Mesendoderm (in vitro differentiated cells): ENCODE measurements around the gene ARID3A.
A peak's percentile ranks its signal among the peaks of the same experiment; 100 is the strongest.

Source experiments
- DNase-seq: peaks from one replicate; pipeline ENCODE4 v3.0.0; 2013
- H2AK5ac ChIP-seq: 2 replicates; pipeline ENCODE4 v1.6.1; 2013; ENCODE audit warnings: low read length, inconsistent platforms
- H2BK120ac ChIP-seq: 2 replicates; pipeline ENCODE4 v1.6.1; 2013; ENCODE audit warnings: low read depth, mild to moderate bottlenecking, low read length, moderate library complexity, mixed read lengths
- H2BK15ac ChIP-seq: replicated peaks from 2 replicates; pipeline ENCODE4 v1.6.1; 2013; ENCODE audit warnings: low read depth, mild to moderate bottlenecking, moderate library complexity
- H2BK5ac ChIP-seq: 2 replicates; pipeline ENCODE4 v1.6.1; 2013; ENCODE audit warnings: low read length, inconsistent platforms
- H3K18ac ChIP-seq: 2 replicates; pipeline ENCODE4 v1.6.1; 2013; ENCODE audit warnings: mild to moderate bottlenecking, low read length, mixed read lengths
- H3K23ac ChIP-seq: one replicate; pipeline ENCODE4 v1.6.1; 2013; ENCODE audit warnings: low read length
- H3K27ac ChIP-seq: 2 replicates; pipeline ENCODE4 v1.5.1; 2013; ENCODE audit warnings: low read depth, mild to moderate bottlenecking, inconsistent platforms, low read length, moderate library complexity
- H3K27me3 ChIP-seq: 2 replicates; pipeline ENCODE4 v1.6.1; 2013; ENCODE audit warnings: low read length, control low read depth, mild to moderate bottlenecking, inconsistent platforms; ENCODE audit not compliant: insufficient read depth, poor library complexity
- H3K36me3 ChIP-seq: 2 replicates; pipeline ENCODE4 v1.6.1; 2013; ENCODE audit warnings: low read length, inconsistent platforms; ENCODE audit not compliant: control insufficient read depth, insufficient read depth
- H3K4ac ChIP-seq: one replicate; pipeline ENCODE4 v1.6.1; 2013; ENCODE audit warnings: low read depth, mild to moderate bottlenecking, low read length, moderate library complexity
- H3K4me1 ChIP-seq: 2 replicates; pipeline ENCODE4 v1.6.1; 2013; ENCODE audit warnings: low read depth, low read length, inconsistent platforms; ENCODE audit not compliant: control insufficient read depth
- H3K4me2 ChIP-seq: 2 replicates; pipeline ENCODE4 v1.6.1; 2013; ENCODE audit warnings: low read length
- H3K4me3 ChIP-seq: 2 replicates; pipeline ENCODE4 v1.5.1; 2013; ENCODE audit warnings: mild to moderate bottlenecking, low read length
- H3K56ac ChIP-seq: one replicate; pipeline ENCODE4 v1.6.1; 2013; ENCODE audit warnings: low read length
- H3K79me1 ChIP-seq: 2 replicates; pipeline ENCODE4 v1.6.1; 2013; ENCODE audit warnings: low read length, inconsistent platforms
- H3K79me2 ChIP-seq: 2 replicates; pipeline ENCODE4 v1.6.1; 2013; ENCODE audit warnings: mild to moderate bottlenecking, low read length; ENCODE audit not compliant: control insufficient read depth, insufficient read depth
- H3K9ac ChIP-seq: 2 replicates; pipeline ENCODE4 v1.6.1; 2013; ENCODE audit warnings: low read length, inconsistent platforms
- H4K5ac ChIP-seq: one replicate; pipeline ENCODE4 v1.6.1; 2013; ENCODE audit warnings: low read length
- H4K8ac ChIP-seq: one replicate; pipeline ENCODE4 v1.6.1; 2013; ENCODE audit warnings: low read depth, mild to moderate bottlenecking, control low read depth, low read length, moderate library complexity
- WGBS: extraction: QIAGEN DNeasy Blood & Tissue Kit; methylation state at CpG from one replicate; pipeline ENCODE4 v1.1.7; 2013; ENCODE audit warnings: low lambda C conversion rate, missing lambda C conversion rate; ENCODE audit not compliant: insufficient coverage; ENCODE audit errors: extremely low coverage; 5-methylcytosine and 5-hydroxymethylcytosine counted together

Gene ARID3A

GRCh38 chr19:919199-920050, 6.4 kb upstream of the ARID3A start:
- H3K27me3 ChIP-seq, result peaks cover 25% of the 10 kb centered on the region
- DNase-seq, result no peak
- no peak overlapping the region for H2BK120ac ChIP-seq
- no peaks in the 10 kb centered on the region for H3K79me2 ChIP-seq
- H3K23ac ChIP-seq, result peak overlapping the region; percentile 66
- H3K36me3 ChIP-seq, result no peaks in the 10 kb centered on the region
- H2BK15ac ChIP-seq, result no peak overlapping the region
- no peak overlapping the region for H3K18ac ChIP-seq
- H2BK5ac ChIP-seq, result no peak overlapping the region
- no peak overlapping the region for H2AK5ac ChIP-seq
- H3K4me2 ChIP-seq, result no peak overlapping the region
- no CpG with 5 or more reads among the region's 68 CpGs for WGBS
- H3K56ac ChIP-seq, result no peak overlapping the region
- H3K79me1 ChIP-seq, result no peaks in the 10 kb centered on the region
- no peak overlapping the region for H4K8ac ChIP-seq
- H4K5ac ChIP-seq, result no peak overlapping the region
- H3K27ac ChIP-seq, result no peak overlapping the region
- no peaks in the 10 kb centered on the region for H3K4me1 ChIP-seq
- no peak overlapping the region for H3K9ac ChIP-seq
- no peak overlapping the region for H3K4me3 ChIP-seq
- H3K4ac ChIP-seq, result no peak overlapping the region

GRCh38 chr19:920051-920864, 5.6 kb upstream of the ARID3A start:
- Histone ChIP-seq H3K27ac (no peak overlapping the region), H4K8ac (no peak overlapping the region), H3K79me2 (no peaks in the 10 kb centered on the region), H2AK5ac (no peak overlapping the region), H2BK120ac (no peak overlapping the region), H2BK15ac (no peak overlapping the region), H2BK5ac (no peak overlapping the region), H3K18ac (no peak overlapping the region), H3K4me3 (no peak overlapping the region), H4K5ac (no peak overlapping the region), H3K4ac (no peak overlapping the region), H3K79me1 (no peaks in the 10 kb centered on the region), H3K9ac (no peak overlapping the region), H3K4me2 (no peak overlapping the region), H3K36me3 (no peaks in the 10 kb centered on the region), H3K27me3 (peaks cover 25% of the 10 kb centered on the region), H3K4me1 (no peaks in the 10 kb centered on the region), H3K56ac (peak overlapping the region; percentile 64), H3K23ac (no peak overlapping the region)
- no CpG with 5 or more reads among the region's 84 CpGs for WGBS
- no peak for DNase-seq

GRCh38 chr19:924553-925086, 1.2 kb upstream of the ARID3A start:
- no peak overlapping the region for H2AK5ac ChIP-seq
- H3K36me3 ChIP-seq, result peaks cover 2% of the 10 kb centered on the region
- peak overlapping the region; percentile 94 for H3K27ac ChIP-seq
- peak overlapping the region; percentile 33 for H3K4me2 ChIP-seq
- no peak overlapping the region for H3K18ac ChIP-seq
- H2BK120ac ChIP-seq, result no peak overlapping the region
- no peak overlapping the region for H4K5ac ChIP-seq
- H3K79me2 ChIP-seq, result peaks cover 23% of the 10 kb centered on the region
- H3K56ac ChIP-seq, result peak overlapping the region; percentile 86
- no peak overlapping the region for H3K23ac ChIP-seq
- no peak overlapping the region for H2BK5ac ChIP-seq
- H4K8ac ChIP-seq, result no peak overlapping the region
- H3K4me1 ChIP-seq, result no peaks in the 10 kb centered on the region
- no CpG with 5 or more reads among the region's 31 CpGs for WGBS
- peak overlapping the region; percentile 41 for H3K4me3 ChIP-seq
- peak overlapping the region; percentile 52 for H3K9ac ChIP-seq
- H3K4ac ChIP-seq, result peak overlapping the region; percentile 1
- peak; percentile 85 for DNase-seq
- H3K79me1 ChIP-seq, result peaks cover 5% of the 10 kb centered on the region
- no peak overlapping the region for H2BK15ac ChIP-seq
- peaks cover 15% of the 10 kb centered on the region for H3K27me3 ChIP-seq

- Histone ChIP-seq H4K8ac (no peak overlapping the region), H2BK120ac (no peak overlapping the region), H2BK15ac (no peak overlapping the region), H3K79me2 (peaks cover 23% of the 10 kb centered on the region), H3K9ac (peak overlapping the region; percentile 52), H2AK5ac (no peak overlapping the region), H3K4ac (no peak overlapping the region), H3K79me1 (peaks cover 5% of the 10 kb centered on the region), H3K4me1 (no peaks in the 10 kb centered on the region), H2BK5ac (no peak overlapping the region), H4K5ac (no peak overlapping the region), H3K36me3 (peaks cover 2% of the 10 kb centered on the region), H3K4me2 (peak overlapping the region; percentile 33), H3K23ac (no peak overlapping the region), H3K18ac (peak overlapping the region; percentile 100), H3K27ac (peak overlapping the region; percentile 94), H3K27me3 (peaks cover 11% of the 10 kb centered on the region), H3K4me3 (peak overlapping the region; percentile 41), H3K56ac (peak overlapping the region; percentile 86)
- WGBS, result no CpG with 5 or more reads among the region's 39 CpGs
- peak; percentile 72 for DNase-seq
Observed at GRCh38 chr19:925087-925525, 729 bp upstream of the ARID3A start.

- H2BK5ac ChIP-seq, result peak overlapping the region; percentile 45
- no peak overlapping the region for H2AK5ac ChIP-seq
- H3K27ac ChIP-seq, result peak overlapping the region; percentile 92
- no CpG with 5 or more reads among the region's 21 CpGs for WGBS
- no peak overlapping the region for H2BK15ac ChIP-seq
- H3K18ac ChIP-seq, result peak overlapping the region; percentile 100
- peaks cover 2% of the 10 kb centered on the region for H3K36me3 ChIP-seq
- no peaks in the 10 kb centered on the region for H3K4me1 ChIP-seq
- H3K23ac ChIP-seq, result no peak overlapping the region
- H3K4me2 ChIP-seq, result peak overlapping the region; percentile 31
- peak overlapping the region; percentile 91 for H3K4me3 ChIP-seq
- H3K9ac ChIP-seq, result peak overlapping the region; percentile 93
- peaks cover 5% of the 10 kb centered on the region for H3K79me1 ChIP-seq
- peak overlapping the region; percentile 99 for H3K4ac ChIP-seq
- H2BK120ac ChIP-seq, result peak overlapping the region; percentile 96
- H3K79me2 ChIP-seq, result peaks cover 25% of the 10 kb centered on the region
- no peak for DNase-seq
- H4K8ac ChIP-seq, result no peak overlapping the region
- H4K5ac ChIP-seq, result no peak overlapping the region
- H3K56ac ChIP-seq, result peak overlapping the region; percentile 89
- peaks cover 1% of the 10 kb centered on the region for H3K27me3 ChIP-seq
Observed at GRCh38 chr19:926323-926588, 421 bp downstream of the ARID3A start.
